Common myeloid progenitor, CD34-positive (primary cell): Measurements from ENCODE around the gene IQGAP2.
"Not testable (repeated sequence)": the region's sequence is repeated elsewhere in the genome, so short reads cannot be mapped to it uniquely, and the experiment has no call there.

Experiments
- CTCF ChIA-PET: fragments of 350-600 bp; sonication (Branson Sonifier 250); formaldehyde crosslinking; loops from one replicate; lab custom pipeline; 2021; ENCODE audit warnings: antibody characterized with exemption; lab: Charles Lee
- POLR2A ChIA-PET: fragments of 350-600 bp; sonication (Branson Sonifier 250); formaldehyde crosslinking; loops from one replicate; lab custom pipeline; 2021; ENCODE audit warnings: antibody characterized with exemption; lab: Charles Lee
- DNase-seq, 3 donors: peaks; one replicate each; pipeline versions ENCODE4 v3.0.0 to v3.0.0-alpha.2; 2013
- H3K27ac ChIP-seq, 2 experiments: 1 replicate in 1 of 2; 2 replicates in 1 of 2; pipeline ENCODE4 v1.7.0; 2013; ENCODE audit warnings: inconsistent platforms in 2 of 2, low read length in 2 of 2, mild to moderate bottlenecking in 2 of 2, low read depth in 1 of 2, moderate library complexity in 1 of 2; ENCODE audit not compliant: severe bottlenecking in 2 of 2, insufficient read depth in 1 of 2, poor library complexity in 1 of 2
- H3K27me3 ChIP-seq, 5 experiments: replicated peaks in 2 of 5; 1 replicate in 3 of 5; 2 replicates in 2 of 5; pipeline versions ENCODE4 v1.6.1 to v1.7.0; 2013; ENCODE audit warnings: low read length in 4 of 5, mild to moderate bottlenecking in 2 of 5, moderate library complexity in 2 of 5, inconsistent platforms in 1 of 5; ENCODE audit not compliant: insufficient read depth in 5 of 5, control insufficient read depth in 4 of 5
- H3K36me3 ChIP-seq, 4 experiments: 1 replicate in 2 of 4; 2 replicates in 2 of 4; pipeline versions ENCODE4 v1.6.1 to v1.7.0; 2013; ENCODE audit warnings: low read length in 3 of 4, control low read depth in 1 of 4, mild to moderate bottlenecking in 1 of 4; ENCODE audit not compliant: control insufficient read depth in 4 of 4, insufficient read depth in 4 of 4
- H3K4me1 ChIP-seq, 4 experiments: 1 replicate in 3 of 4; 2 replicates in 1 of 4; pipeline versions ENCODE4 v1.6.1 to v1.7.1; 2013; ENCODE audit warnings: low read length in 3 of 4, mild to moderate bottlenecking in 3 of 4, control low read depth in 1 of 4, inconsistent platforms in 1 of 4, moderate library complexity in 1 of 4; ENCODE audit not compliant: control insufficient read depth in 4 of 4, insufficient read depth in 4 of 4; ENCODE audit errors: control extremely low read depth in 1 of 4
- H3K4me3 ChIP-seq, 7 experiments: 1 replicate in 4 of 7; 2 replicates in 3 of 7; pipeline versions ENCODE4 v1.5.1 to v1.7.0; 2013; ENCODE audit warnings: mild to moderate bottlenecking in 7 of 7, low read length in 6 of 7, moderate library complexity in 6 of 7, inconsistent platforms in 2 of 7, low read depth in 2 of 7, control low read depth in 1 of 7; ENCODE audit not compliant: insufficient read depth in 4 of 7, control insufficient read depth in 1 of 7; ENCODE audit errors: extremely low read depth in 1 of 7
- H3K9me3 ChIP-seq, 5 experiments: 1 replicate in 4 of 5; 2 replicates in 1 of 5; pipeline versions ENCODE4 v1.6.1 to v1.7.1; 2013; ENCODE audit warnings: low read length in 4 of 5, mild to moderate bottlenecking in 2 of 5, inconsistent platforms in 1 of 5, low read depth in 1 of 5, moderate library complexity in 1 of 5; ENCODE audit not compliant: control insufficient read depth in 4 of 5, insufficient read depth in 2 of 5; ENCODE audit errors: control extremely low read depth in 1 of 5
- WGBS: methylation state at CpG from one replicate; pipeline ENCODE4 v1.1.5; 2013; ENCODE audit not compliant: insufficient coverage; 5-methylcytosine and 5-hydroxymethylcytosine counted together

IQGAP2 gene

DNA sequence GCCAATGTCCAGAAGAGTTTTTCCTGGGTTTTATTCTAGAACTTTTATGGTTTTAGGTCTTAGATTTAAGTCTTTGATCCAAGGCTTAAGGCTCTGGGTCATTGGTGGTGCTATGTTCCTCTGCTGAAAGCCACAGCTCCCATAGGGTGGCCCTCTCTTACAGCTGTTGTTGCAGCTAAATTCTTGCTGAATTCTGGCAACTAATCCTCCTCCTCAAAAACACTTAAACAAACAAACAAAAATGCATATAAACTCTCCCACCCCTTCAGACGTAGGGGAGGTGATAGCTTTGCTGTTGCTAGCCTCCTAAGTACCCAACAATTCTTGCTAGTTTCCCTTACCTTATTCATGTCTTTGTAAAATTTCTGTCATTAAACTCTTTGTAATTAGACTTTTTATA, 30.2 kb downstream of the IQGAP2 start:
- CTCF ChIA-PET, result interaction anchor here (0.7 to 4.3 kb wide), 7 partner anchors 9 to 110 kb away, joined by 3 to 14 read pairs (median 5); no protein-coding TSS in a partner anchor
- no peak for DNase-seq
- POLR2A ChIA-PET, result interaction anchor here (1.5 kb wide), 1 partner anchor 110 kb away, joined by 4 read pairs; no protein-coding TSS in a partner anchor
- Histone ChIP-seq H3K27me3 (no peaks in the 10 kb centered on the region), H3K27ac (peak overlapping the region in 1 of 2 experiments; percentile 23), H3K4me3 (peak overlapping the region in 1 of 7 experiments; percentile 3), H3K36me3 (peaks cover 0 to 11% (median 5%) of the 10 kb centered on the region in 4 experiments), H3K4me1 (peaks cover 0 to 30% (median 9%) of the 10 kb centered on the region in 4 experiments), H3K9me3 (peaks cover 0 to 10% (median 6%) of the 10 kb centered on the region in 5 experiments)
- WGBS, result no CpG with 5 or more reads among the region's 1 CpG

DNA sequence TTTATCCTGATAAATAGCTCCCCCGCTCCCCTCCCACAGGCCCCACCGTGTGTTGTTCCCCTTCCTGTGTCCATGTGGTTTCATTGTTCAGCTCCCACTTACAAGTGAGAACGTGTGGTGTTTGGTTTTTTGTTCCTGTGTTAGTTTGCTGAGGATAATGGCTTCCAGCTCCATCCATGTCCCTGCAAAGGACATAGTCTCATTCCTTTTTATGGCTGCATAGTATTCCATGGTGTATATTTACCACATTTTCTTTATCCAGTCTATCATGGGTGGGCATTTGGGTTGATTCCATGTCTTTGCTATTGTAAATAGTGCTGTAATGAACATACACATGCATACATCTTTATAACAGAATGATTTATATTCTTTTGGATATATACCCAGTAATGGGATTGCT, 34.4 kb downstream of the IQGAP2 start:
- H3K27me3 ChIP-seq, POLR2A ChIA-PET, H3K27ac ChIP-seq, H3K4me3 ChIP-seq, DNase-seq: not testable (repeated sequence)
- H3K9me3 ChIP-seq, result peaks cover 0 to 15% (median 11%) of the 10 kb centered on the region in 5 experiments
- H3K4me1 ChIP-seq, result peaks cover 0 to 27% (median 11%) of the 10 kb centered on the region in 4 experiments
- WGBS, result no CpG with 5 or more reads among the region's 3 CpGs
- CTCF ChIA-PET, result interaction anchor here (0.9 to 2.5 kb wide), 5 partner anchors 10 to 89 kb away, joined by 3 to 5 read pairs (median 3); no protein-coding TSS in a partner anchor
- H3K36me3 ChIP-seq, result peaks cover 6 to 21% (median 11%) of the 10 kb centered on the region in 4 experiments

DNA sequence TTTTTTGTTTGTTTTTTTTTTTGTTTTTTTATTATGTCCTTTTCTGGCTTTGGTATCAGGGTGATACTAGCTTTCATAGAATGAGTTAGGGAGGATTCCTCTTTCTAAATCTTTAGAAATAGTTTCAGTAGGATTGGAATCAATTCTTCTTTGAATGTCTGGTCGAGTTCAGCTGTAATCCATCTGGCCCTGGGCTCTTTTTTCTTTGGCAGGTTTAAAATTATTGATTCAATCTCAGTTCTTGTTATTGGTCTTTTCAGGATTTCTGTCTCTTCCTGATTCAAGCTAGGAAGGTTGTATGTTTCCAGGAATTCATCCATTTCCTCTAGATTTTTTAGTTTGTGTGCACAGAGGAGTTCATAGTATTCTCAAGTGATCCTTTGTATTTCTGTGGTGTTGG, 34.9 kb downstream of the IQGAP2 start:
- Histone ChIP-seq H3K4me1 (peaks cover 0 to 29% (median 11%) of the 10 kb centered on the region in 4 experiments), H3K4me3 (no peak overlapping the region), H3K36me3 (peaks cover 6 to 21% (median 11%) of the 10 kb centered on the region in 4 experiments), H3K9me3 (peaks cover 0 to 15% (median 11%) of the 10 kb centered on the region in 5 experiments), H3K27ac (no peak overlapping the region), H3K27me3 (no peaks in the 10 kb centered on the region)
- WGBS, result 100% methylated on average over 1 of the region's 1 CpG
- ChIA-PET POLR2A (no interaction called here), CTCF (interaction anchor here (0.9 to 2.5 kb wide), 4 partner anchors 16 to 89 kb away, joined by 3 to 5 read pairs (median 4); no protein-coding TSS in a partner anchor)
- no peak for DNase-seq

DNA sequence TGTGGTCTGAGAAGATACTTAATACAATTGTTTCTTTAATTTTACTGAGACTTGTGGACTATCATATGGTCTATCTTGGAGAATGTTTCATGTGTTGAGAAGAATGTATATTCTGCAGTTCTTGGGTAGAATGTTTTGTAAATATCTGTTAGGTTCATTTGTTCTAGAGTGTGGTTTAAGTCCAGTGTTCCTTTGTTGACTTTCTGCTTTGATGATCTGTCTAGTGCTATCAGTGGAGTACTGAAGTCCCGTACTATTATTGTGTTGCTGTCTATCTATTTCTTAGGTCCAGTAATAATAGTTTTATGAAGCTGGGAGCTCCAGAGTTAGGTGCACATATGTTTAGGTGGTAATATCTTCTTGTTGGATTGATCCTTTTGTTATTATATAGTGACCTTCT, 36.1 kb downstream of the IQGAP2 start:
- H3K4me3 ChIP-seq, result no peak overlapping the region
- no peak overlapping the region for H3K27ac ChIP-seq
- no peaks in the 10 kb centered on the region for H3K27me3 ChIP-seq
- peaks cover 6 to 23% (median 11%) of the 10 kb centered on the region in 4 experiments for H3K36me3 ChIP-seq
- peaks cover 0 to 31% (median 12%) of the 10 kb centered on the region in 4 experiments for H3K4me1 ChIP-seq
- ChIA-PET CTCF (interaction anchor here (0.7 to 2.5 kb wide), 4 partner anchors 11 to 101 kb away, joined by 3 to 5 read pairs (median 4); no protein-coding TSS in a partner anchor), POLR2A (no interaction called here)
- 100% methylated on average over 1 of the region's 1 CpG for WGBS
- DNase-seq, result no peak
- H3K9me3 ChIP-seq, result peaks cover 0 to 15% (median 11%) of the 10 kb centered on the region in 5 experiments

DNA sequence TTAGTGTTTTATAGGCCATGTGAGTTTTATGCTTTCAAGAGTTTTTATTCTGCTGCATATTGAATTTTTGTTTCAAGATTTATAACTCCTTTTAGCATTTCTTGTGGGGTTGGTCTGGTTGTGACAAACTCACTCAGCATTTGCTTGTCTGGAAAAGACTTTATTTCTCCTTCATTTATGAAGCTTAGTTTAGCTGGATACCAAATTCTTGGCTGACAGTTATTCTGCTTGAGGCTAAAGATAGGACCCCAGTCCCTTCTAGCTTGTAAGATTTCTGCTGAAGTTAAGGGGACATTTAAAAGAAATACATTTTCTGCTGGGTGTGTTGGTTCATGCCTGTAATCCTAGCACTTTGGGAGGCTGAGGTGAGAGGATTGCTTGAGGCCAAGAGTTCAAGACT, 36.8 kb downstream of the IQGAP2 start:
- Histone ChIP-seq H3K36me3 (peaks cover 6 to 23% (median 11%) of the 10 kb centered on the region in 4 experiments), H3K27ac (no peak overlapping the region), H3K4me3 (no peak overlapping the region), H3K9me3 (peaks cover 0 to 15% (median 11%) of the 10 kb centered on the region in 5 experiments), H3K4me1 (peaks cover 0 to 33% (median 12%) of the 10 kb centered on the region in 4 experiments), H3K27me3 (no peaks in the 10 kb centered on the region)
- CTCF ChIA-PET, result interaction anchor here (0.7 to 2.5 kb wide), 4 partner anchors 10 to 49 kb away, joined by 3 to 5 read pairs (median 4); no protein-coding TSS in a partner anchor
- POLR2A ChIA-PET, result no interaction called here
- no peak for DNase-seq

DNA sequence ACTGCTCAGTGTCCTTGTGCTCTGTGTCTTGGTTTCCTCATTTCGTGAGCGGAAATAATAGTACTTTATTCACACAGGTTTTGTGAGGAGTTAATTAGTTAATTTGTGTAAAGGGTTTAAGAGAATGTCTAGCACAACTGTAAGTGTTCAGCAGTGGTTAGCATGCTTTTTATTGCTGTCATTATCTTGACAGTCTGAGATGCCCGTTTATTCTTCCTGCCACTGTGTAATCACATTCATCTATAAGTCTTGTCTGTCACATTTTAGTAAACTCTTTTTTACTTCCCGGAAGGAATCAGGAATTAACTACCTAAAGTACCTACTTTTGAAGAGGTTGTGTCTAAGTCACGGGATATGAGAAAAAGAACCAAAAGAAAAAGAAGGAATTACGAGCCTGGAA, 38.0 kb downstream of the IQGAP2 start:
- Histone ChIP-seq H3K4me3 (no peak overlapping the region), H3K4me1 (peaks cover 2 to 44% (median 22%) of the 10 kb centered on the region in 4 experiments), H3K27me3 (no peaks in the 10 kb centered on the region), H3K27ac (no peak overlapping the region), H3K9me3 (peaks cover 0 to 13% (median 9%) of the 10 kb centered on the region in 5 experiments), H3K36me3 (peaks cover 6 to 28% (median 13%) of the 10 kb centered on the region in 4 experiments)
- DNase-seq, result no peak
- ChIA-PET POLR2A (no interaction called here), CTCF (no interaction called here)
- WGBS, result 70% methylated on average over 2 of the region's 6 CpGs
